Lung (tissue), 12 donors: ENCODE measurements around the gene DOK4. TPM values are rescaled to one million over a fixed set of nuclear protein-coding genes. Genes with fewer than 3 reads are reported as not detected.
A peak's percentile ranks its signal among the peaks of the same experiment; 100 is the strongest.

Experiments used
- ATAC-seq: fragments of 200-7000 bp; cut with Tn5 transposase; one replicate; pipeline ENCODE4 v1.9.1; 2020; ENCODE audit warnings: moderate number of reproducible peaks; ENCODE audit not compliant: insufficient read depth, low FRiP score
- DNase-seq, 3 donors: peaks; one replicate each; pipeline ENCODE4 v3.0.0-alpha.2; 2013 to 2017
- H3K27ac ChIP-seq, 2 donors: one replicate each; pipeline ENCODE4 v1.5.1; 2013; ENCODE audit warnings: mild to moderate bottlenecking in 2 of 2, moderate library complexity in 2 of 2, control low read depth in 1 of 2, inconsistent platforms in 1 of 2, low read depth in 1 of 2, low read length in 1 of 2
- H3K27me3 ChIP-seq, 3 donors: one replicate each; pipeline ENCODE4 v1.5.1; 2013; ENCODE audit warnings: low read length in 2 of 3; ENCODE audit not compliant: control insufficient read depth in 3 of 3, insufficient read depth in 3 of 3
- H3K36me3 ChIP-seq, 4 donors: one replicate each; pipeline ENCODE4 v1.5.1; 2013; ENCODE audit warnings: low read length in 4 of 4, mild to moderate bottlenecking in 1 of 4, moderate library complexity in 1 of 4; ENCODE audit not compliant: control insufficient read depth in 4 of 4, insufficient read depth in 4 of 4
- H3K4me1 ChIP-seq, 5 donors: one replicate each; pipeline ENCODE4 v1.5.1; 2013; ENCODE audit warnings: low read length in 5 of 5, mild to moderate bottlenecking in 2 of 5, moderate library complexity in 1 of 5; ENCODE audit not compliant: control insufficient read depth in 5 of 5, insufficient read depth in 5 of 5
- H3K4me3 ChIP-seq: one replicate; pipeline ENCODE4 v1.5.1; 2013; ENCODE audit warnings: mild to moderate bottlenecking, control low read depth, moderate library complexity
- H3K9ac ChIP-seq, 2 donors: one replicate each; pipeline ENCODE4 v1.5.1; 2013; ENCODE audit warnings: low read length in 2 of 2, control low read depth in 1 of 2; ENCODE audit not compliant: insufficient read depth in 1 of 2
- H3K9me3 ChIP-seq, 4 donors: one replicate each; pipeline ENCODE4 v1.5.1; 2013; ENCODE audit warnings: low read length in 3 of 4, mild to moderate bottlenecking in 1 of 4, moderate library complexity in 1 of 4; ENCODE audit not compliant: control insufficient read depth in 4 of 4, insufficient read depth in 3 of 4
- WGBS, 2 donors: extraction: QIAGEN DNeasy Blood & Tissue Kit; methylation state at CpG; one replicate each; pipeline ENCODE4 v1.1.7; 2013; 5-methylcytosine and 5-hydroxymethylcytosine counted together
- polyA plus RNA-seq, 2 donors: library from polyadenylated mRNA; stranded (reverse); fragments of 200-250 nt; gene quantifications; one replicate each; pipeline ENCODE4 v1.2.1, GENCODE V29; 2013
- total RNA-seq, 2 donors: library from RNA; depleted of rRNA in 1 of 2; stranded (reverse); fragments of >200 nt in 1 of 2; gene quantifications; one replicate each; pipeline ENCODE4 v1.2.1, GENCODE V29; 2014 to 2021
- TF ChIP-seq, protein P1 (sequence below): IDR thresholded peaks from 2 replicates; pipeline ENCODE4 v1.5.1; 2012; ENCODE audit warnings: mild to moderate bottlenecking; ENCODE audit errors: control extremely low read depth, extremely low read depth
- donor health status: control.
- donor health status: control.
- donor health status: Bipolar disorder and iron deficiency.
- donor health status: healthy.
- donor health status: DM: yes; HTN: yes; CAD: no.

Gene DOK4
- total and polyA plus RNA-seq, 4 donors: 19.7 to 58.2 (median 51.1) TPM

GRCh38 chr16:57525761-57526160 lies 39.5 kb upstream of the DOK4 start:
- ATAC-seq: no peak

GRCh38 chr16:57522960-57523359 lies 36.7 kb upstream of the DOK4 start:
- 89 to 94% methylated on average over 8 of the region's 8 CpGs for WGBS, 2 donors
- no peak for ATAC-seq

More at GRCh38 chr16:57525761-57526160, 39.5 kb upstream of the DOK4 start:
- no peak for DNase-seq
- peaks cover 0 to 10% (median 3%) of the 10 kb centered on the region in 4 donors for H3K36me3 ChIP-seq
- H3K4me3 ChIP-seq: no peak overlapping the region
- 80 to 91% methylated on average over 18 of the region's 18 CpGs for WGBS, 2 donors
- TF ChIP-seq, protein P1, sequence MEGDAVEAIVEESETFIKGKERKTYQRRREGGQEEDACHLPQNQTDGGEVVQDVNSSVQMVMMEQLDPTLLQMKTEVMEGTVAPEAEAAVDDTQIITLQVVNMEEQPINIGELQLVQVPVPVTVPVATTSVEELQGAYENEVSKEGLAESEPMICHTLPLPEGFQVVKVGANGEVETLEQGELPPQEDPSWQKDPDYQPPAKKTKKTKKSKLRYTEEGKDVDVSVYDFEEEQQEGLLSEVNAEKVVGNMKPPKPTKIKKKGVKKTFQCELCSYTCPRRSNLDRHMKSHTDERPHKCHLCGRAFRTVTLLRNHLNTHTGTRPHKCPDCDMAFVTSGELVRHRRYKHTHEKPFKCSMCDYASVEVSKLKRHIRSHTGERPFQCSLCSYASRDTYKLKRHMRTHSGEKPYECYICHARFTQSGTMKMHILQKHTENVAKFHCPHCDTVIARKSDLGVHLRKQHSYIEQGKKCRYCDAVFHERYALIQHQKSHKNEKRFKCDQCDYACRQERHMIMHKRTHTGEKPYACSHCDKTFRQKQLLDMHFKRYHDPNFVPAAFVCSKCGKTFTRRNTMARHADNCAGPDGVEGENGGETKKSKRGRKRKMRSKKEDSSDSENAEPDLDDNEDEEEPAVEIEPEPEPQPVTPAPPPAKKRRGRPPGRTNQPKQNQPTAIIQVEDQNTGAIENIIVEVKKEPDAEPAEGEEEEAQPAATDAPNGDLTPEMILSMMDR: no peak
- H3K4me1 ChIP-seq: peaks cover 0 to 9% (median 0%) of the 10 kb centered on the region in 5 donors
- H3K9me3 ChIP-seq: no peaks in the 10 kb centered on the region
- H3K9ac ChIP-seq: no peak overlapping the region
- no peaks in the 10 kb centered on the region for H3K27me3 ChIP-seq
- no peak overlapping the region for H3K27ac ChIP-seq

DNA sequence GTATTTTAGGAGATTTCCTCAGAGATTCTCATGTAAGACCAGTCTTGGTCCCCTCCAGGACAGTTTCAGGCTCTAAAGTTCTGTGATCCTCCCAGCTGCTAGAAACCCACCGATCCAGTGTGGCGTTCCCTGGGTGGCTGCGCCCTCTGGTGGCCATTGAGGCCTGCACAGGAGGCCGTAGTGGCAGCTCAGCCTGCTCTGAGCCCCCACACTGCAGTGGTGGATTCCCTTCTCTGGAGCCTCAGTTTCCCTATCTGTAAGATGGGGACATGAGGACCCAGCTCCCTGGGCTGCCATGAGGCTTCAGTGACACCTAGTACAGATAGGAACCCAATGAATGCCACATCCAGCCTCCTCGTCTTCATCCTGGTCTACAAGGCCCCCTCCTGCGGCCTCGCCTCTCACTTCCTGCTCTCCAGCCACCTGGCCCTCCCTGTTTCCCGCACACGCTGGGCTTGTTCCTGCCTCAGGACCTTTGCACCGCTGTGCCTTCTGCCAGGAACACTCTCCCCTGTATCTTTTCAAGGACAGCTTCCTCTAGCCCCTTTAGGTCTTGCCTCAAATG lies 33.6 kb upstream of the DOK4 start:
- no peak overlapping the region for H3K4me3 ChIP-seq
- no peaks in the 10 kb centered on the region for H3K27me3 ChIP-seq
- H3K36me3 ChIP-seq: peaks cover 0 to 30% (median 14%) of the 10 kb centered on the region in 4 donors
- no peaks in the 10 kb centered on the region for H3K9me3 ChIP-seq
- DNase-seq: peak; percentile 80 to 81 (median 81)
- TF ChIP-seq, protein P1: peak; percentile 85
- peaks cover 0 to 3% (median 0%) of the 10 kb centered on the region in 5 donors for H3K4me1 ChIP-seq
- WGBS, 2 donors: 31 to 36% methylated on average over 10 of the region's 10 CpGs
- H3K9ac ChIP-seq: no peak overlapping the region
- no peak overlapping the region for H3K27ac ChIP-seq
- ATAC-seq: peak; percentile 78

More at GRCh38 chr16:57522960-57523359, 36.7 kb upstream of the DOK4 start:
- no peak for DNase-seq
- Histone ChIP-seq H3K27me3 (no peaks in the 10 kb centered on the region), H3K4me3 (no peak overlapping the region), H3K9ac (no peak overlapping the region), H3K36me3 (peaks cover 0 to 14% (median 8%) of the 10 kb centered on the region in 4 donors), H3K9me3 (no peaks in the 10 kb centered on the region), H3K4me1 (no peaks in the 10 kb centered on the region), H3K27ac (no peak overlapping the region)
- TF ChIP-seq, protein P1: no peak

DNA sequence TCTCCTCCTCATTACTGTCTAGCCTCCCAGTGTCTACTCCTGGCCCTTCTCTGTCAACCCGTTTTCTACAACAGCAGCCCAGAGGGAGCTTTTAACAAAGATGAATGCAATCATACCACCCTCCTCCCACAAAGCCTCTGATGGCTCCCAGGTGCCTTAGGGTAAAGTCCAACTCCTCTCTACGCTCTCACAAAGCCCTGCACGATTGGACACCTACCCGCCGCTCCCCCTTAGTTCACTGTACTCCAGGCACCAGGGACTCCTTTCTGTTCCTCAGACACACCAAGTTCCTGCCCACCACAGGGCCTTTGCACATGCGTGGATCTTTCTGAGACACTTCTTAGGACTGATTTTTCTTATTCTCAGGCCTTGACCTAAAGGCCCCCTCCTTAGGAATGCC lies 32.6 kb upstream of the DOK4 start:
- no peak overlapping the region for H3K4me3 ChIP-seq
- H3K9me3 ChIP-seq: no peaks in the 10 kb centered on the region
- H3K36me3 ChIP-seq: peaks cover 0 to 30% (median 16%) of the 10 kb centered on the region in 4 donors
- DNase-seq (no peak), ATAC-seq (no peak)
- peaks cover 0 to 8% (median 0%) of the 10 kb centered on the region in 5 donors for H3K4me1 ChIP-seq
- WGBS, 2 donors: 88 to 95% methylated on average over 6 of the region's 6 CpGs
- TF ChIP-seq, protein P1: no peak
- no peak overlapping the region for H3K9ac ChIP-seq
- H3K27me3 ChIP-seq: no peaks in the 10 kb centered on the region
- no peak overlapping the region for H3K27ac ChIP-seq
